Cardiac ventricle fibroblast (primary cell): ENCODE measurements around the gene ITGB6. TPM values are rescaled to one million over a fixed set of nuclear protein-coding genes. Genes with fewer than 3 reads are reported as not detected.

Experiments
- total RNA-seq: library from RNA; depleted of rRNA; stranded (reverse); fragments of >200 nt; gene quantifications from 2 replicates; pipeline ENCODE4 v1.2.3, GENCODE V29; 2015

Gene ITGB6
- total RNA-seq: not detected in 2 replicates

DNA sequence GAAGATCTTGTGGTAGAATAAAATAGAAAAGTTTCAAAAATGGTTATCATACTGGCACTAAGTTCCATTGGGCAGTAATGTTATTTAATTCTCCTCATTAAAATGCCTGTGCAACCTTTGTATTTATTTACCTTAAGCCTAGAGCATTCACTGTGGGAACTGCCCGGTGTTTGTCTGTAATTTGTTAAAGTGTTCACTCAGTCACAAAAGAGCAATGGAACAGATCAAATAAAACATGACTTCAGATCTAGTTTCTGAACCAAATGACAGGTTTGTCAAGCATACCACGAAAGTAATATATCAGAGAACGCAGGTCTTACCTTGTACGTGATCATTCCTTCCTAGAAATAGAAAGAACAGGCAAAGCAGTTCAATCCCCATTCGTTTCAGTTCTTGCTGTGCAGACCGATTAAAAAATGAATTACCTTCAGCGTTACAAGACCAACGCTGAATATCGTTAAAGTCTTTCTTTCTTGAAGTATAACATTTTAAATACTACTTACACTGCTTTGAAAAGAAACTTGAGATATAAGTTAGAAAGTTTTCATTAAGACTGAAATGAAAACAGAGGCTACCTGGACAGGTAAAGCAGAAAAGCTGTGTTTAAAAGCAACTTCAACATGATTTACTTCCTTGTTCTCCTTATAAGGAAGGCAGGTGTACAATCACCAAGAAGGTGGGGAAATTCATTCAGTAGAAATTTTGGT lies at the start of gene ITGB6:
TSS of gene ITGB6 (minus strand) at position 590 of the 707 bp plus-strand sequence. CDS start at position 381, 209 bp downstream.

GRCh38 chr2:160062292-160063005 lies 137.6 kb downstream of the ITGB6 start, which contains the start of gene PLA2R1:
Gene PLA2R1 (minus strand): TSS chr2:160062615. CDS start chr2:160062403, 212 bp downstream.

Other genes with a start within 250 kb of the ITGB6 start
- 17.7 and 20.8 TPM in 2 replicates for gene PLA2R1, start 137.7 kb downstream of the ITGB6 start, total RNA-seq